Thoracic aorta (tissue), 2 donors: Measurements from ENCODE around the gene TET3. TPM values are rescaled to one million over a fixed set of nuclear protein-coding genes. Genes with fewer than 3 reads are reported as not detected.

Experiments used
- ATAC-seq: fragments of 150-250 bp; one replicate; pipeline ENCODE4 v1.8.0; 2017; ENCODE audit warnings: low read depth; ENCODE audit not compliant: insufficient number of reproducible peaks, low FRiP score
- DNase-seq: peaks from one replicate; pipeline ENCODE4 v3.0.0-alpha.2; 2020; ENCODE audit warnings: low spot score
- H3K27ac ChIP-seq, 2 donors: fragments of 200-600 bp; sonication (generic); 1 replicate in 1 of 2; 2 replicates in 1 of 2; pipeline ENCODE4 v1.5.1; 2016; ENCODE audit warnings: mild to moderate bottlenecking in 2 of 2, moderate library complexity in 2 of 2
- H3K27me3 ChIP-seq: fragments of 200-600 bp; sonication (generic); replicated peaks from 2 replicates; pipeline ENCODE4 v1.6.0; 2016; ENCODE audit warnings: mild to moderate bottlenecking; ENCODE audit not compliant: insufficient read depth
- H3K36me3 ChIP-seq: fragments of 200-600 bp; sonication (generic); one replicate; pipeline ENCODE4 v1.5.1; 2016
- H3K4me1 ChIP-seq, 2 donors: fragments of 200-600 bp; sonication (generic); 1 replicate in 1 of 2; 2 replicates in 1 of 2; pipeline versions ENCODE4 v1.5.1 to v1.6.0; 2016; ENCODE audit warnings: low read depth in 2 of 2, mild to moderate bottlenecking in 1 of 2; ENCODE audit not compliant: control insufficient read depth in 1 of 2
- H3K4me3 ChIP-seq: fragments of 200-600 bp; sonication (generic); 2 replicates; pipeline ENCODE4 v1.5.1; 2016; ENCODE audit warnings: mild to moderate bottlenecking
- H3K9me3 ChIP-seq: fragments of 200-600 bp; sonication (generic); 2 replicates; pipeline ENCODE4 v1.5.1; 2016
- total RNA-seq, 2 donors: library from RNA; depleted of rRNA; stranded (reverse); fragments of >200 nt; gene quantifications; one replicate each; pipeline versions ENCODE4 v1.1.0 to v1.2.3, GENCODE V29; 2016
- TF ChIP-seq, protein P1 (sequence below): fragments of 200-600 bp; sonication (generic); IDR thresholded peaks from one replicate; pipeline ENCODE4 v1.5.1; 2019; ENCODE audit warnings: antibody characterized with exemption

Gene TET3
- total RNA-seq, 2 donors from 2014 or later, result 8.7 to 15.8 TPM

DNA sequence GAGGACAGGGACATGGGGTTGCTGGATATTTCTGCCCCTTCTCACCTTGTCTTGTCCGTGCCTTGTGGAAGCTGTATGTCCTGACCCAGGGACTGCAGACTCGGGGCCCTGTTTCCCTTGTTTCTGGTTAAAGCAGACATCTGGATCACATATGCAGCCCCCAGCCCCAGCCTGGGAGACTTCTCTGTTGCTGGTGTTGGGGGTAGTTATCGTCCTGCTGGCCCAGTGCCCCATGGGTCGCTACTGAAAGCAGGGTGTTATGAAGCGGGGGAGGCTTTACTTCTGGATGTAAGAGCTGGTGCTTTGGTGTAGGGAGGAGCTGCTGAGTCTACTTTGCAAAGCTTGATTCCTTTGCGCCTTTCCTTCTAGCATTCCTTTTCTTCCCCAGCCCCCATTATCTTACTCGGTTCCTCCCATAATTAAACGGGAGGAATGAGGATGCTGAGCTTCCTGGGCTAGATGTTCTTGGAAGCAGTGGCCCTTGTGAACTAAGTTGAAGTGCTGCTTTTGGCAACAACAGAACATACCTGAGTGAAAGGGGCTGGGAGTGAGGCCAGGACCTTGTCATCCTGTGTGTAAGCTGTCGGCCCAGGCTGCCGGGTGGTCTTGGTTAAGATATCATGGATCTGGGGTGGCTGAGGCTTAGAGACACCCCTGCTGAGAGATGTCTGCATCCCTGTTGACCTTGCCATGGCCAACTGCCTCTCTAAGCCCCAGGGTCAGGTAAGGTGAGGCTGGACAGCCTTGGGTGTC, 3.4 kb downstream of the TET3 start:
- peak overlapping the region; percentile 70 for H3K4me3 ChIP-seq
- no peaks in the 10 kb centered on the region for H3K36me3 ChIP-seq
- TF ChIP-seq, protein P1, sequence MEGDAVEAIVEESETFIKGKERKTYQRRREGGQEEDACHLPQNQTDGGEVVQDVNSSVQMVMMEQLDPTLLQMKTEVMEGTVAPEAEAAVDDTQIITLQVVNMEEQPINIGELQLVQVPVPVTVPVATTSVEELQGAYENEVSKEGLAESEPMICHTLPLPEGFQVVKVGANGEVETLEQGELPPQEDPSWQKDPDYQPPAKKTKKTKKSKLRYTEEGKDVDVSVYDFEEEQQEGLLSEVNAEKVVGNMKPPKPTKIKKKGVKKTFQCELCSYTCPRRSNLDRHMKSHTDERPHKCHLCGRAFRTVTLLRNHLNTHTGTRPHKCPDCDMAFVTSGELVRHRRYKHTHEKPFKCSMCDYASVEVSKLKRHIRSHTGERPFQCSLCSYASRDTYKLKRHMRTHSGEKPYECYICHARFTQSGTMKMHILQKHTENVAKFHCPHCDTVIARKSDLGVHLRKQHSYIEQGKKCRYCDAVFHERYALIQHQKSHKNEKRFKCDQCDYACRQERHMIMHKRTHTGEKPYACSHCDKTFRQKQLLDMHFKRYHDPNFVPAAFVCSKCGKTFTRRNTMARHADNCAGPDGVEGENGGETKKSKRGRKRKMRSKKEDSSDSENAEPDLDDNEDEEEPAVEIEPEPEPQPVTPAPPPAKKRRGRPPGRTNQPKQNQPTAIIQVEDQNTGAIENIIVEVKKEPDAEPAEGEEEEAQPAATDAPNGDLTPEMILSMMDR, result no peak
- H3K27me3 ChIP-seq, result no peaks in the 10 kb centered on the region
- no peaks in the 10 kb centered on the region for H3K9me3 ChIP-seq
- DNase-seq (no peak), ATAC-seq (no peak)
- H3K4me1 ChIP-seq, result peaks cover 18 to 44% of the 10 kb centered on the region in 2 donors
- no peak overlapping the region for H3K27ac ChIP-seq

DNA sequence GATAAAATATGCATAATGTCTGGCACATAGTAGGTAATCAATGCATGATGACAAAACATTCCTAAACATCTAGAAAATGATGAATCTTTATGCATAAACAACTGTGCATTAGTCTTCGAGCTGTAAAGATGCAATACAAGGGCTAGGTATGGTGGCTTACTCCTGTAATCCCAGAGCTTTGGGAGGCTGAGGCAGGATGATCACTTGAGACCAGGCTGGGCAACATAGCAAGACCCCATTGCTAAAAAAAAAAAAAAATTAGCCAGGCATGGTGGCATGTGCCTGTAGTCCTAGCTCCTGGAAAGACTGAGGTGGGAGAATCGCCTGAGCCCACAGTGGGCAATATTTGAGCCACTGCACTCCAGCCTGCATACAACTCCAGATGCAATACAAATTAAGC, 5.3 kb downstream of the TET3 start:
- DNase-seq, result no peak
- H3K9me3 ChIP-seq, result no peaks in the 10 kb centered on the region
- no peaks in the 10 kb centered on the region for H3K36me3 ChIP-seq
- TF ChIP-seq, protein P1, result no peak
- H3K27me3 ChIP-seq, result no peaks in the 10 kb centered on the region
- H3K4me1 ChIP-seq, result peaks cover 14 to 31% of the 10 kb centered on the region in 2 donors
- H3K27ac ChIP-seq, result no peak overlapping the region
- ATAC-seq, result no peak
- H3K4me3 ChIP-seq, result no peak overlapping the region

DNA sequence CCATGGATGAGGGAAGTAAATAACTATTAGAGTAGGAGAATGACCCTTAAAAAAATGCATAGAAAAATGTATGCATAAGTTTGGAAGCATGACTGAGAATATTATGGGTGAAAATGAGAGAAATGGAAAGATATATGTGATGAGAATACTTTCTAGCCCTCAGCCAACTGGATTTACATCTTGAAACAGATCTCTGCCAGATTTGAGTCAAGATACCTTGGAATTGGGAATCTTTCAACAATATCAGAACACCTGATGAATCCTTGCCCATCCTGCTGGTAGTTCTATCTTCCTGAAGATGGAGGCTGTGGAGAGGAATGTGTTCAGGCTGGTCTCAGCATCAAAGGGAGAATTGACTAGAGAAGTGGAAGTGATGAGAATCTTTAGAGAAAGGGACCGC, 5.8 kb downstream of the TET3 start:
- no peaks in the 10 kb centered on the region for H3K27me3 ChIP-seq
- no peak overlapping the region for H3K4me3 ChIP-seq
- H3K9me3 ChIP-seq, result no peaks in the 10 kb centered on the region
- H3K36me3 ChIP-seq, result no peaks in the 10 kb centered on the region
- TF ChIP-seq, protein P1, result no peak
- H3K4me1 ChIP-seq, result peaks cover 14 to 30% of the 10 kb centered on the region in 2 donors
- no peak overlapping the region for H3K27ac ChIP-seq
- no peak for ATAC-seq
- no peak for DNase-seq

DNA sequence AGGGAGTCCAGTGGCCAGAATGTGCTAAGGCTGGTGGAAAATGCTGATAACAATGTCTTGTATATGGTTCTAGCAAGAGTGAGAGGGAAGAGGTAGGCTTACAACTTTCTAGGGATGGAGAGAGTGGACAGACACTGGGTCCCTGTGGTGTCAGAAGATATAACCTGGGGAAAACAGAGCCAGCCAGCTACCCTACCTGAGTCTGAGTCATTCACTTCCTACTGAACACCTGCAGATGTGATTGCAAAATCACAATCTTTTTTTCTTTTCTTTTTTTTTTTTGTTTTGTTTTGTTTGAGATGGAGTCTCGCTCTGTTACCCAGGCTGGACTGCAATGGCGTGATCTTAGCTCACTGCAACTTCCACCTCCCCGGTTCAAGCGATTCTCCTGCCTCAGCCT, 7.3 kb downstream of the TET3 start:
- DNase-seq, result no peak
- no peaks in the 10 kb centered on the region for H3K27me3 ChIP-seq
- H3K9me3 ChIP-seq, result no peaks in the 10 kb centered on the region
- TF ChIP-seq, protein P1, result no peak
- no peak overlapping the region for H3K27ac ChIP-seq
- H3K4me1 ChIP-seq, result peaks cover 9 to 16% of the 10 kb centered on the region in 2 donors
- H3K36me3 ChIP-seq, result no peaks in the 10 kb centered on the region
- no peak for ATAC-seq
- H3K4me3 ChIP-seq, result no peak overlapping the region

DNA sequence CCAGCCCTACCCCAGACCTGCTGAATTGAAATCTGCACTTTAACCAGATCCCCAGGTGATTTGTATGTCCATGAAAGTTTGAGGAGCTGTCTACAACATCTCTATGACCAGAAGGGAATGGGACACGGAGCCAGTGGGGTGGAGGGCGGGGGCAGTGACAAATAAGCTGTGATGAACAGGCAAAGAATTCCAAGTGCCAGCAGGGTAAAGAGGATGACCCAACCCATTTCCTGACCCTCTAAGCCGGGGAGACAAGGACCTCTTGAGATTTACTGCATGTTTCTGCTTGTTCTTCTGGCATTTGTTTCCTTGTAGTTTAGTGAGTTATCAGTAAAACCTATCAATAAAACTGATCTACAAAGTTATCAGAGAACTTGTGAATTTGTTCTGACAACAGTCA, 8.7 kb downstream of the TET3 start:
- DNase-seq (no peak), ATAC-seq (no peak)
- Histone ChIP-seq H3K4me1 (peaks cover 2% of the 10 kb centered on the region in 2 donors), H3K36me3 (no peaks in the 10 kb centered on the region), H3K27ac (no peak overlapping the region), H3K9me3 (no peaks in the 10 kb centered on the region), H3K4me3 (no peak overlapping the region), H3K27me3 (no peaks in the 10 kb centered on the region)
- TF ChIP-seq, protein P1, result no peak
